Skeletal muscle satellite cell (primary cell): ENCODE data around the gene CLDN9.

Experiments
- H3K27me3 ChIP-seq: 2 replicates; pipeline ENCODE4 v1.7.0; 2013; ENCODE audit warnings: low read length; ENCODE audit not compliant: control insufficient read depth, insufficient read depth
- H3K36me3 ChIP-seq: 2 replicates; pipeline ENCODE4 v1.7.0; 2013; ENCODE audit warnings: mild to moderate bottlenecking, control low read depth, low read length; ENCODE audit not compliant: insufficient read depth
- H3K4me1 ChIP-seq: 2 replicates; pipeline ENCODE4 v1.7.0; 2013; ENCODE audit warnings: low read length; ENCODE audit not compliant: control insufficient read depth, insufficient read depth
- H3K4me2 ChIP-seq: 2 replicates; pipeline ENCODE4 v1.7.0; 2013; ENCODE audit warnings: mild to moderate bottlenecking, low read length
- H3K4me3 ChIP-seq: 2 replicates; pipeline ENCODE4 v1.7.0; 2013; ENCODE audit warnings: low read length
- H3K9ac ChIP-seq: 2 replicates; pipeline ENCODE4 v1.7.0; 2013; ENCODE audit warnings: mild to moderate bottlenecking, low read depth, low read length, moderate library complexity
- H3K9me3 ChIP-seq: replicated peaks from 2 replicates; pipeline ENCODE4 v1.7.0; 2013; ENCODE audit warnings: mild to moderate bottlenecking, control low read depth, low read length

CLDN9 gene

DNA sequence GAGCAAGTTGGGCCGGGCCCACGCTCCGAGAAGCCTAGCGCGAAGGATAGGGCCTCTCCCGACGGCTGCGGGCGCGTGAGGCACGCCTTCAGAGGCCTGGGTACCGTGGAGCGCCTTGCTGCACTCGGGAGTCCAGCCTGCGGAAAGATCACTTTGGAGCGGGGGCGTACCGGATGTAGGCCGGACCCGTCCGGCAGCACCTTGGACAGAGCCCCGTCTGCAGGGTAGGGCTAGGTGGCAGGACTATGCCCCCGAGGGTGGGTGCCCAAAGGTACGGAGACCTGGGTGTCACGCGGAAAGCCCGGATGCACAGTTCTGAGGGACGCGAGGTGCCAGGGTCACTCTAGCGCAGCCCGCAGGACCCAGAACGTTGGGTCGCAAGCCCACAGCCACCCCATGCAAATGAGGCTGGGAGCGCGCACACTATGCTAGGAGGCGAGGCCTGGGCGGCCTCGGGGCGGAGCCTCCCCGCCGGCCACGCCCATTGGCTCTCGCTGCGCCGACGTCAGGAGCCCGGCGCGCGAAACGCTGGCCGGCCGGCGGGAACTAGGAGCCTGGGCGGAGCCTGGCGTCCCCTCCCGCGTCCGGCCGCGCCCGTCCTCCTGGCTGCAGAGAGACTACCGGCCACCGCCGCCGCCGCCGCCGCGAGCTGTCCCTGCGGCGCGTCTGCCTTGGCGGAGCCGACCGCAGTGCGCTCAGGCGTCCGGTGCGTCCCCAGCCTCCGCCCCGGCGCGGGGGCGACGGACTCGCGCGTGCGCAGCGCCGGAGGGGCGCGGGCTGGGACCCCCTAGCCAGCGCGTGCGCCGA, 43.8 kb upstream of the CLDN9 start, which contains the start of gene PAQR4:
PAQR4 (plus strand) TSS at position 611 of the 807 bp plus-strand sequence. CDS start 327 bp downstream, outside the sequence.
- Histone ChIP-seq H3K9me3 (no peaks in the 10 kb centered on the region), H3K4me3 (peak within 1 kb of the TSS; percentile 81), H3K4me1 (peaks cover 29% of the 10 kb centered on the region), H3K9ac (peak within 1 kb of the TSS; percentile 84), H3K27me3 (peaks cover 26% of the 10 kb centered on the region), H3K36me3 (no peaks in the 10 kb centered on the region), H3K4me2 (peak within 1 kb of the TSS; percentile 97)

GRCh38 chr16:2969545-2970521, 42.9 kb upstream of the CLDN9 start:
- Histone ChIP-seq H3K4me1 (peaks cover 20% of the 10 kb centered on the region), H3K9ac (peak overlapping the region; percentile 84)

GRCh38 chr16:2970563-2970962, 42.2 kb upstream of the CLDN9 start:
- H3K4me1 ChIP-seq = peaks cover 20% of the 10 kb centered on the region
- H3K27me3 ChIP-seq = peaks cover 16% of the 10 kb centered on the region
- H3K4me2 ChIP-seq = peak overlapping the region; percentile 97
- H3K4me3 ChIP-seq = peak overlapping the region; percentile 81
- H3K9me3 ChIP-seq = no peaks in the 10 kb centered on the region
- H3K9ac ChIP-seq = peak overlapping the region; percentile 84
- no peaks in the 10 kb centered on the region for H3K36me3 ChIP-seq

More at GRCh38 chr16:2969545-2970521, 42.9 kb upstream of the CLDN9 start:
- H3K9me3 ChIP-seq = no peaks in the 10 kb centered on the region
- H3K27me3 ChIP-seq = peaks cover 17% of the 10 kb centered on the region
- no peaks in the 10 kb centered on the region for H3K36me3 ChIP-seq
- peak overlapping the region; percentile 97 for H3K4me2 ChIP-seq
- H3K4me3 ChIP-seq = peak overlapping the region; percentile 81

DNA sequence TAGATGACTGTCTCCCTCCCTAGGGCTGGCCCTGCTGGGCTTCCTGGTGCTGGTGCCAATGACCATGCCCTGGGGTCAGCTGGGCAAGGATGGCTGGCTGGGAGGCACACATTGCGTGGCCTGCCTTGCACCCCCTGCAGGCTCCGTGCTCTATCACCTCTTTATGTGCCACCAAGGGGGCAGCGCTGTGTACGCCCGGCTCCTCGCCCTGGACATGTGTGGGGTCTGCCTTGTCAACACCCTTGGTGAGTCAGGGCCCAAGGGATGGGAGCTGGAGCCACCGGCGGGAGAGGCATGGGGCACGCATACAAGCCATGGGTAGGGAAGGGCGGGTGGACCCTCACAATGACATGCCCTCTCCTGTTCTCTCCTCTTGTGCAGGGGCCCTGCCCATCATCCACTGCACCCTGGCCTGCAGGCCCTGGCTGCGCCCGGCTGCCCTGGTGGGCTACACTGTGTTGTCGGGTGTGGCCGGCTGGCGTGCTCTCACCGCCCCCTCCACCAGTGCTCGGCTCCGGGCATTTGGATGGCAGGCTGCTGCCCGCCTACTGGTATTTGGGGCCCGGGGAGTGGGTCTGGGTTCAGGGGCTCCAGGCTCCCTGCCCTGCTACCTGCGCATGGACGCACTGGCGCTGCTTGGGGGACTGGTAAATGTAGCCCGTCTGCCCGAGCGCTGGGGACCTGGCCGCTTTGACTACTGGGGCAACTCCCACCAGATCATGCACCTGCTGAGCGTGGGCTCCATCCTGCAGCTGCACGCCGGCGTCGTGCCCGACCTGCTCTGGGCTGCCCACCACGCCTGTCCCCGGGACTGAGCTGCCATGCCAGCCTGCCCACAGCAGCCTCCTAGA, 41.4 kb upstream of the CLDN9 start:
- Histone ChIP-seq H3K4me3 (no peak overlapping the region), H3K4me2 (peak overlapping the region; percentile 97), H3K36me3 (no peaks in the 10 kb centered on the region), H3K4me1 (peaks cover 20% of the 10 kb centered on the region), H3K9ac (no peak overlapping the region), H3K9me3 (no peaks in the 10 kb centered on the region), H3K27me3 (peaks cover 9% of the 10 kb centered on the region)

DNA sequence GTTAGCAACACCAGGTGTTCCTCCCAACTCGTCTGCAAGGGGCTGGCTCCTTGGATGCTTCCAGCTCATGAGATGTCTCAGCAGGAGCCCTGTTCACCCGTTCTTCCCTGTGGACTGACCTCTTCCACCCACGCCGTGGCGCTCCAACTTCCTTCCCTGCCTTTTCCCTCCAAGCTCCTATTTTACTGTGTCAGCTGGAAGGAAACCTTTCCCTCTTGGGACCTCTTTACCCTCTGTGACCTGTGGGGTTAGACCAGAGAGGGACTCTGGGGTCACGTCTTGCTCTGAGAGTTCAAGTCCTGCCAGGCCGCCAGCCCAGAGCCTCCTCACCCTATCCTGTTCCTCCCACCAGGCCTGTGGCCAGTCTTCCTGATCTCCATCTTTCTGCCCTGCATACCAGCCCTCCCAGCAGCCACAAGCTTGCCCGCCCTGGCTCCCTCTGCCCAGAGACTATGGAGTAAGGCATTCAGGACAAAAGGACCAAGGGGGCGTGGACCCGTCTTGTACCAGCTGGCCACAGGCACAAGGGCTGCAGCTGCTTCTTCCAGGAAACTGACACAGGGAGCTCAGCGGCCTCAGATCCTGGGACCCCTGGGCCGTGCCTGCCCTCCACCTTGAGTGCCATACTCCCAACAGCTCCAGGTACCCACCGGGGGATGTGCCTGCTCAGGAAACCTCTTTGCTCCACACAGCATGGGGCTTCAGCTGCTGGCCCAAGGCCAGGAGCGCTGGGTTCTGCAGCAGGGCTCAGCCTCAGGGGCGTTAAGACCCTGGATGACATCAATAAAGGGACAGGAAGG, 40.5 kb upstream of the CLDN9 start:
- H3K4me1 ChIP-seq = peaks cover 20% of the 10 kb centered on the region
- H3K4me3 ChIP-seq = no peak overlapping the region
- no peak overlapping the region for H3K9ac ChIP-seq

GRCh38 chr16:2973093-2973492, 39.6 kb upstream of the CLDN9 start:
- H3K4me1 ChIP-seq = peaks cover 20% of the 10 kb centered on the region
- H3K4me2 ChIP-seq = no peak overlapping the region
- peaks cover under 1% of the 10 kb centered on the region for H3K27me3 ChIP-seq
- H3K36me3 ChIP-seq = no peaks in the 10 kb centered on the region
- H3K9me3 ChIP-seq = no peaks in the 10 kb centered on the region
- no peak overlapping the region for H3K9ac ChIP-seq
- no peak overlapping the region for H3K4me3 ChIP-seq

More for the DNA sequence above, 40.5 kb upstream of the CLDN9 start:
- Histone ChIP-seq H3K36me3 (no peaks in the 10 kb centered on the region), H3K27me3 (peaks cover 9% of the 10 kb centered on the region), H3K4me2 (no peak overlapping the region), H3K9me3 (no peaks in the 10 kb centered on the region)

DNA sequence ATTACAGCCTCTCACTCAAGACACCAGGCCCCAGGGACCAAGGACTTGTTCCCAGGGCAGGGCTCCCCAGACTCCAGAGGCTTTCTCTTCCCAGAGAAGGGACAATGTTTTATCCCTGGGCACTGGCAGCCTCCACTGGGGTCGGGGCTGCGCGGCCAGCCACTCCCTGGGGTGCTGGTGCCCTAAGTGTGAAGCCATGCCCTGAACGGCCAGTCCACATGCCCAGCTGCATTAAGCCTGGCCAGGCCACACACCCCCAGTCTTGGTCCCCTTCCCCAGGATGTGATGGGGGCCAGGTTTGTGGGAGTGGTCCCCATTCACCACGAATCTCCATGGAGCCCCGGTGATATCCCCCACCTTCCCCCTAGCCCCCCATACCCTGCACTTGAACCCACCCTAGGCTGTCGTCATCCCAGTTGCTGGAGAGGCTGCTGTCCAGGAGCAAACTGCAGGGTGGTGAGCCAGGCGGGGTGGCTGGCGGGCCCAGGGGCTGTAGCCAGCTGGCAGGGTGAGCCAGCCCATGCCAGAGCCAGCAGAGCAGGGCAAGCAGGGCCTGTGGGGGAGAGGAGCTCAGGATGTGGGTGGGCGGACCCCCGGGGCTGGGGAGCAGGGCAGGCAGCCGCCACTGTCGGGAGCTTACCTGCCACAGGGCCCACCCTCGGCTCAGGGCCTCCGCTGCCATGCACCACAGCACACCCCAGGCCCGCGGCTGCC, 39.0 kb upstream of the CLDN9 start:
- Histone ChIP-seq H3K4me1 (peaks cover 16% of the 10 kb centered on the region), H3K9ac (no peak overlapping the region), H3K4me2 (no peak overlapping the region), H3K4me3 (no peak overlapping the region), H3K27me3 (no peaks in the 10 kb centered on the region), H3K36me3 (no peaks in the 10 kb centered on the region), H3K9me3 (no peaks in the 10 kb centered on the region)

DNA sequence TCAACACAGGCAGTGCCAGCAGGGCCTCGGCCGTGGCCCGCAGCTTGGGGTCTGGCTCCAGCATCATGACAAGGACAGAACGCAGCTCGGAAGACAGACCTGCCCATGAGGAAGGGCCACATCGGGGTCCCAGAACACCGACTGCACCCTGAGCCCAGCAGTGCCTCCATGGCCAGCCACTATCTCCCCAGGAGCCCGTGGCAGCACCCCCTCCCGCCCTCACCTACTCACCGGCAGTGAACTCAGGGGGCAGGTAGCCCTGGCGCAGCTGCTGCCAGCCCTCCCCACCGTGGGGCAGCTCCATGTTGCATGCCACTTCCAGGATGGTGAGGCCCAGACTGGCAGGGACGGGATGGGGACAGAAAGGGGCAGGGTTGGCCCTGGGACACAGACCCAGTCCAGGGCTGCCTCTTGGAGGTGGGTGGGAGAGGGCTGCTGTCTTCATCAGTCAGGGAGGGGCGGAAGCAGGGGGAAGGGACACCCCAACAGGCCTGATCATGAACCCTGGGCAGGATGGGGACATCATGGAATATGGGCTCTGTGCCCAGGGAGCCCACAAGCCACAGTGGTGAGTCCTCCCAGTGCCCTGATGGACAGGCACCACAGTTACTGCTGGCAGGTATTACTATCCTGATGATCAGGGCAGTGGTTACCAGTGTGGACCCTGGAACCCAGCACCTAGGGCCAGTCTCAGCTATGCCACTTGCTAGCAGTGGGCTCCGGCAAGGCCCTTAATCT, 38.2 kb upstream of the CLDN9 start:
- Histone ChIP-seq H3K36me3 (no peaks in the 10 kb centered on the region), H3K4me2 (no peak overlapping the region), H3K4me3 (no peak overlapping the region), H3K27me3 (no peaks in the 10 kb centered on the region), H3K9me3 (no peaks in the 10 kb centered on the region), H3K4me1 (peaks cover 19% of the 10 kb centered on the region), H3K9ac (no peak overlapping the region)

GRCh38 chr16:2975161-2975795, 37.4 kb upstream of the CLDN9 start:
- Histone ChIP-seq H3K9me3 (no peaks in the 10 kb centered on the region), H3K4me3 (no peak overlapping the region), H3K9ac (no peak overlapping the region), H3K27me3 (no peaks in the 10 kb centered on the region), H3K4me1 (peaks cover 16% of the 10 kb centered on the region), H3K4me2 (no peak overlapping the region), H3K36me3 (no peaks in the 10 kb centered on the region)
